Large intestine (tissue), 3 donors: Measurements from ENCODE around the gene PIP4K2B. TPM values are rescaled to one million over a fixed set of nuclear protein-coding genes. Genes with fewer than 3 reads are reported as not detected.

Experiments used
- DNase-seq, 2 donors: peaks; one replicate each; pipeline versions ENCODE4 v3.0.0 to v3.0.0-alpha.2; 2013
- H3K27ac ChIP-seq: one replicate; pipeline ENCODE4 v1.5.1; 2013; ENCODE audit warnings: low read length
- H3K27me3 ChIP-seq: 2 replicates; pipeline ENCODE4 v1.6.1; 2013; ENCODE audit warnings: low read length; ENCODE audit not compliant: control insufficient read depth, insufficient read depth
- H3K36me3 ChIP-seq: 2 replicates; pipeline ENCODE4 v1.6.1; 2013; ENCODE audit warnings: low read length; ENCODE audit not compliant: control insufficient read depth, insufficient read depth
- H3K4me1 ChIP-seq: one replicate; pipeline ENCODE4 v1.6.1; 2013; ENCODE audit warnings: low read length; ENCODE audit not compliant: control insufficient read depth, insufficient read depth
- H3K4me3 ChIP-seq: one replicate; pipeline ENCODE4 v1.5.1; 2013; ENCODE audit warnings: low read length
- H3K9me3 ChIP-seq: one replicate; pipeline ENCODE4 v1.6.1; 2013; ENCODE audit warnings: mild to moderate bottlenecking, low read depth, low read length, moderate library complexity; ENCODE audit not compliant: control insufficient read depth
- WGBS: methylation state at CpG from one replicate; pipeline ENCODE4 v1.1.5; 2013; ENCODE audit warnings: low lambda C conversion rate; ENCODE audit not compliant: insufficient coverage; 5-methylcytosine and 5-hydroxymethylcytosine counted together
- polyA plus RNA-seq: library from polyadenylated mRNA; unstranded; fragments of 120-200 nt; gene quantifications from one replicate; pipeline ENCODE4 v1.2.1, GENCODE V29; 2013

Gene PIP4K2B
- polyA plus RNA-seq, 1 donor = 33.4 TPM

DNA sequence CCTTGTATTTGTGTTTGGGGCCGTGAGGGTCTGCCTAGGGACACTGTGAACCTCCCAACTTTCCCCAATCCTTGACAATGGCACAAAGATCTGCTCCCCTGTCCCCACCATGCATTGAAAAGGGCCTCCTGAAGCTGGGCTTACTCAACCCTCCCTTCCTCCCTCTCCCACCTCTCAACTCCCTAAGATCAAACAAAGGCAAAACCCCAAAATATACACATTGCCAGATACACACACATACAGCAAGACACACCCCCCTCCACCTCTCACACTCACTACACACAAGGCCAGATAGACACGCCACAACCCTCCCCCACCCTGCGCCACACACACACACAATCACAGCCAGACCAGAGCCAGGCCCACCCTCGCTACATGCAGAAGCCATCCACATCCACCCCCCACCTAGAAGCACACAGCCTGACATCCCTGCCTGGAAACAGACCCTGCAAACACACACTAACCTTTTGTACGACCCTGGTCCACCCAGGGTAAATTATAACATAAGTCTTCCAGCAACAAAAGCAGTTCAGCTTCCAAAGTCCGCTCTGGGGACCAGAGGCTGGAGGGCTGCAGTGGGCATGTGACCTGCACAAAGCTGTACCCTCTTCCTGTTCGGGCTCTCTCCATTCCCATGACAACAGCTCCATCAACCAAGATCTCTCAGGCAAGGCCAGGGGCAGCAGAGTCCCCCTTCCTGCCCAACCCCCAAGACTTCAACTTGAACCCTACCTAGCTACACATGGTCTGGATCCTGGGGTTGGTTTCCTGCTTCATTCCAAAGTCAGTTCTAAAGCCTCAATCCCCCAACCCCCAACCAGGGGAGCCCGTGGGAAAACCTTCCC lies 53.1 kb downstream of the PIP4K2B start:
- WGBS = no CpG with 5 or more reads among the region's 8 CpGs
- Histone ChIP-seq H3K27me3 (peaks cover 9% of the 10 kb centered on the region), H3K27ac (peak overlapping the region; percentile 87), H3K4me1 (peaks cover 67% of the 10 kb centered on the region), H3K36me3 (no peaks in the 10 kb centered on the region), H3K9me3 (no peaks in the 10 kb centered on the region), H3K4me3 (peak overlapping the region; percentile 81)
- peak in 1 of 2 donors; percentile 86 for DNase-seq

DNA sequence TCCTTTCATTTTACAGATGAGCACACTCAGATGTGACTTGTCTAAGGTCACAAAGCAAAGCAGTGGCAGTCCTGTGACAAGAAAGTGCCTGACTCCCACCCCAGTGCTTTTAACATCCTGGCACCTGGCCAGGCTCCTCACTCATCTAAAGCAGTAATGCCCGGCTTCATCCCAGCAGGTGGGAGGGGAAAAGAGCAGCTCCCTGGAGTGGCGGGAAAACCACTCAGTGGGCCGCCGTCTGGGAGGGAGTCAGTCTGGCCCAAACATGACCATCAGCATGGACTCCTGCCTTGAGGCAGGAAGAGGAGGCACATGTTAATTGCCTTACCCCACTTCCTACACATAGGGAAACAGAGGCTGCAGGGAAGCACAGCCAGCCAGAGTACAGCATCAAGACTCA lies 53.8 kb downstream of the PIP4K2B start:
- H3K4me3 ChIP-seq = no peak overlapping the region
- peaks cover 6% of the 10 kb centered on the region for H3K27me3 ChIP-seq
- no peak for DNase-seq
- peak overlapping the region; percentile 87 for H3K27ac ChIP-seq
- no CpG with 5 or more reads among the region's 4 CpGs for WGBS
- H3K4me1 ChIP-seq = peaks cover 61% of the 10 kb centered on the region
- H3K9me3 ChIP-seq = no peaks in the 10 kb centered on the region
- H3K36me3 ChIP-seq = no peaks in the 10 kb centered on the region

DNA sequence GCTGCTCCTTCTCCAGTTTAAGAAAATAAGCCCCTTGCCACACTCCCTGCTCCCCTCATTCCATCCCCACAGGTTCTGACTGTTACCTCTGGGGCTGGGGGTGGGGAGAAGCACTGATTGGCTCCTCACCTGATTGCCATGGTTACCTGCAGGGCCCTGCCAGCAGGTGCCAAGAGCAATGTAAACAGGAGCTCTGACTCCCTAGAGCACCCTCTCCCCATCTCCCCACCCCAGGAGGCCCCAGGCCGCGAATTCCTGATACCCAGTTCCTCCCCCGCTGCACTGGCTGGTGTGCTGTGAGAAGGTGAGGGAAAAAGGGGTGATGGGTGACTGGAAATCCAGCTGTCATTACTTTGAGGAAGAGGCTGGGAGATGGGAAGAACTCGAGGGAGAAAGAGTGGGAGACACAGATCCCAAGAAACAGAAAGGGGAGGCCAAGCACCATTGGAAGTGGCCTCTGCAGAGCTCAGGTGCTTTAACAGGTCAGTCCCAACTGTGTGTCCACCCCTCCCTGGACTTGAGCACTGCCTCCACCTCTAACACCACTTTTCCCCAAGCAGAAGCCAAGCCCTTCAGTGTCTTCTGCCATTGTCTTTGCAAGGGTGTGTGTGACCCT lies 55.7 kb downstream of the PIP4K2B start:
- Histone ChIP-seq H3K36me3 (peaks cover 15% of the 10 kb centered on the region), H3K4me1 (peaks cover 63% of the 10 kb centered on the region), H3K9me3 (no peaks in the 10 kb centered on the region), H3K27me3 (no peaks in the 10 kb centered on the region), H3K27ac (peak overlapping the region; percentile 84), H3K4me3 (no peak overlapping the region)
- DNase-seq = peak in 1 of 2 donors; percentile 43
- no CpG with 5 or more reads among the region's 4 CpGs for WGBS

DNA sequence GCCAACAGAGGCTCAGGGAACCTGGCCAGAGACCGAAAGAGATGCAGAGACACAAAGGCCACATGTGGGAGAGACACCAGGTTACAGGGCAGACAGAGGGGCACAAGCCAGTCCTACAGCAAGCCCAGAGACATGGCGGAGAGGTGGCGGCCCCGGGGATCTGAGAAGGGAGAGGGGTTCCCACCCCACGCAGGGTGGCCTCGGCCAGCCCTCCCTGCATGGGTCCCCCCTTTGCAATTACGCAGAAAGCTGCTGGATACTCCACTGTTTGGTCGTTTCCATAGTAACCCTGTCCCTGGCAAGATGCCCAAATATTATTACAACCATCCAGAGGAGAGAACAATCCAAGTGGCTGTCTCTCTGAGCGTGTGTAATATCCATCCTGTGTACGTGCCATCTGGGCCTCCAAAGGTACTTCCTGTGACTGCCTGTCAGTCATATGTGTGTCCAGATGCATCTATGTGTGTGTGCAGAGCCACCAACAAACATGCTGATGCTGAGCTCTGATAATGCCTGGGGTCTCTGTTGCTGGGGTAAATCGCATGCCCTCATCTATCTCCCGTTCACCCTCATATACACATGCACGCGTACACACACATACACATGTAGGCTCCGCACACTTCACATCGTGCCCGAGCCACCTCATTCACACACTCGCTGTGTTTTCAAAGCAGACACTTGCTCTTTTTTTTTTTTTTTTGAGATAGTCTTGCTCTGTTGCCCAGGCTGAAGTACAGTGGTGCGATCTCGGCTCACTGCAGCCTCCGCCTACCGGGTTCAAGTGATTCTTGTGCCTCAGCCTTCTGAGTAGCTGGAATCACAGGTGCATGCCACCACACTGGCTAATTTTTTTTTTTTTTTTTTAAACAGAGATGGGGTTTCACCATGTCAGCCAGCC lies 56.7 kb downstream of the PIP4K2B start:
- Histone ChIP-seq H3K27me3 (no peaks in the 10 kb centered on the region), H3K27ac (peak overlapping the region; percentile 84), H3K4me3 (no peak overlapping the region), H3K9me3 (no peaks in the 10 kb centered on the region), H3K36me3 (peaks cover 24% of the 10 kb centered on the region), H3K4me1 (peaks cover 61% of the 10 kb centered on the region)
- WGBS = 50% methylated on average over 1 of the region's 22 CpGs
- DNase-seq = peak; percentile 91 to 93

DNA sequence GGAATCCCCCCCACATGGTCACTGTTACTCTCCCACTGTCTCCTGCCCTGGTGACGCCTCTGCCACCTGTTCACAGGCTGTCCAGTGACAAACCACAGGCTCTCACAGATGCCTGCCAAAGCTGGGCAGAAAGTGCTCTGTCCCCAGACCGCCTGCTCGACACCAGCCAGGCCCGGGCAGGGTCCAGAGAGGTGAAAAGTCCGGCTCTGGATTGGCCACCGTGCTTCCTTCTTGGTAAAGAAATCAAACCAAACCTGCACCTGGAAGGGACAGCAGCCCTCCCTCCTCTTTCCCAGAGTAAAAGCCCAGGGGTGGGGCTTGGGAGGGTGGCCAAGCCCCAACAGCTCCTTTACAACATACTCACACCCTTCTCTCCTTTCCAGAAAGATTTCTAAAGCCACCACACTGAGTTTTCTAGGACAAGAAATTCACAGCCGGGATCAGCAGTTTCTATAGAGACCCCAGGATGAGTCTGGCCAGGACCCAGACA lies 57.4 kb downstream of the PIP4K2B start:
- peak in 1 of 2 donors; percentile 70 for DNase-seq
- WGBS = no CpG with 5 or more reads among the region's 7 CpGs
- H3K4me1 ChIP-seq = peaks cover 61% of the 10 kb centered on the region

DNA sequence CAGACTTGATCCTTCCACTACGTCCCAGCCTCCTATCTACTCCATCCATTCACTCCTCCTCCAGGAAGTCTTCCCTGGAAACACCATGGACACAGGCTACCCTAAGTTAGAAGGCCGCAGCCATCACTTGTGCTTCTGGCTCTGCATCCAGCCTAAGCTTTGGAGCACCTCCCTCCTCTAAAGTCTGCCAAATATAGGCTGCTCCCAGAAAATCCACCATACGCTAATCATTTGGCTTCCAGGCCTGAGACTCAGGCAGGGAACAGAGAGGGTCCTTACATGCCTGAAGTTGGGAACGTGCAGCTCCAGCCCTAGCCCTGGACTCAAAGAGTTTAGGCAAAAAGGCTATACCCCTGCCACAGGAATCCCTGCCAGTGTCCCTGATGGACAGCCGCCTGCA lies 57.9 kb downstream of the PIP4K2B start:
- no peaks in the 10 kb centered on the region for H3K27me3 ChIP-seq
- no peak for DNase-seq
- no peaks in the 10 kb centered on the region for H3K9me3 ChIP-seq
- WGBS = no CpG with 5 or more reads among the region's 5 CpGs
- peaks cover 56% of the 10 kb centered on the region for H3K4me1 ChIP-seq
- peak overlapping the region; percentile 84 for H3K27ac ChIP-seq
- H3K4me3 ChIP-seq = no peak overlapping the region
- peaks cover 24% of the 10 kb centered on the region for H3K36me3 ChIP-seq

More for the DNA sequence above, 57.4 kb downstream of the PIP4K2B start:
- Histone ChIP-seq H3K4me3 (no peak overlapping the region), H3K9me3 (no peaks in the 10 kb centered on the region), H3K27me3 (no peaks in the 10 kb centered on the region), H3K36me3 (peaks cover 24% of the 10 kb centered on the region), H3K27ac (peak overlapping the region; percentile 84)

DNA sequence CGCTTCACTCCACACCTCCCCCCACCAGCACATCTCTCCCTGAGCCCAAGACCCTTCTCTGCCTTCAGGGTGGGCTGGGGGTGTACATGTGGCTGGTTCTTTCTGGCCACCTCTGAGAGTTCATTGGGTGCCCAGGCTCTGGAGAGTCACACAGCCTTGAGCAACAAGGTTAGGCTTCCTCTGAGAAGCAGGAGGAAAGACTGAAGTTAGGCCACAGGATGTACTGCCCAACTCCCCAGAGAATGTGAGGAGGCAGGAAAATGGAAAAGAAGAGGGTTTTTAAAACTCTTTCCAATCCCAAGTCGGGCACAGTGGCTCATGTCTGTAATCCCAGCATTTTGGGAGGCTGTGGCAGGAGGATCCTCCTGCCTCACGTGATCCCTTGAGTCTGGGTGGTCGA lies 58.5 kb downstream of the PIP4K2B start:
- Histone ChIP-seq H3K9me3 (no peaks in the 10 kb centered on the region), H3K4me1 (peaks cover 49% of the 10 kb centered on the region), H3K27ac (no peak overlapping the region), H3K27me3 (no peaks in the 10 kb centered on the region), H3K36me3 (peaks cover 28% of the 10 kb centered on the region), H3K4me3 (no peak overlapping the region)
- no peak for DNase-seq
- WGBS = no CpG with 5 or more reads among the region's 4 CpGs

DNA sequence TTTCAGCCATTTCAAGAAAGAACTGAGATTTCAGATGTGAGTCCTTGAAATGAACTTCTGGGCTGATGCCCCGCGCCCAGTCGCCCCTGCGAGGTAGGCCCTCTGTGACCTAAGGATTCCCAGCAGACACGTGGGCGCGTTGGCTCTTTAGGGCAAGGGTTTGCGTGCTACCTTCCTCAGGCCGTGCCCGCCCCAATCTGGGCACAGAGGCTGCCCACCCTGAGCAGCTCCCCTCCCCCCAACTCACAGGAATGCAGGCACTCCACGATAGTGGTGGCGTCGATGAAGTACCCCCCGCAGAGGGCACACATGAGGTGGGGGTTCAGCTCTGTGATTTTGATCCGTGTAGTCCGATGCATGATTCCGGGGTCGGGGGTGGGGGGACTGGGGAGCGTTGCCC lies 59.3 kb downstream of the PIP4K2B start:
- H3K4me1 ChIP-seq = peaks cover 47% of the 10 kb centered on the region
- WGBS = no CpG with 5 or more reads among the region's 19 CpGs
- H3K27ac ChIP-seq = no peak overlapping the region
- no peaks in the 10 kb centered on the region for H3K9me3 ChIP-seq
- no peak overlapping the region for H3K4me3 ChIP-seq
- no peaks in the 10 kb centered on the region for H3K27me3 ChIP-seq
- peaks cover 33% of the 10 kb centered on the region for H3K36me3 ChIP-seq
- no peak for DNase-seq

DNA sequence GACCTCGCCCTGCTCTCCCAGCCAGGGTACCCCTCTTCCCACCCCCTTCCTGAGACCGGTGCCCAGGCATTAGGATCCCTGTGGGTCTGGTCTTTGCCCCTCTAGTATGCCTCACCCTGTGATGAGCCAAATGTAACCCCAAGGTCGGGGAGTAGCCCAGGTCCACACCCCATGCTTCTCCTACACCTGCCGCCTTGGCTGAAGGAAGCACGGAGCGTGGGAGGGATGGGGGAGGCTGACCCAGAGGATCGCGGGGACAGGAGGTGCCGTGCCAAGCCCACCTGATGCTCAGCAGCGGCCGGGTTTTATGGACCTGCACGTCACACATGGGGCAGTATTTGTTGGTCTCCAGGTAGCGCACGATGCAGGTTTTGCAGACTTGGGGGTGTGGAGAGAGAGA lies 60.1 kb downstream of the PIP4K2B start:
- Histone ChIP-seq H3K4me1 (peaks cover 51% of the 10 kb centered on the region), H3K27ac (no peak overlapping the region), H3K27me3 (no peaks in the 10 kb centered on the region), H3K36me3 (peaks cover 36% of the 10 kb centered on the region), H3K9me3 (no peaks in the 10 kb centered on the region), H3K4me3 (no peak overlapping the region)
- peak in 1 of 2 donors; percentile 15 for DNase-seq
- no CpG with 5 or more reads among the region's 14 CpGs for WGBS

DNA sequence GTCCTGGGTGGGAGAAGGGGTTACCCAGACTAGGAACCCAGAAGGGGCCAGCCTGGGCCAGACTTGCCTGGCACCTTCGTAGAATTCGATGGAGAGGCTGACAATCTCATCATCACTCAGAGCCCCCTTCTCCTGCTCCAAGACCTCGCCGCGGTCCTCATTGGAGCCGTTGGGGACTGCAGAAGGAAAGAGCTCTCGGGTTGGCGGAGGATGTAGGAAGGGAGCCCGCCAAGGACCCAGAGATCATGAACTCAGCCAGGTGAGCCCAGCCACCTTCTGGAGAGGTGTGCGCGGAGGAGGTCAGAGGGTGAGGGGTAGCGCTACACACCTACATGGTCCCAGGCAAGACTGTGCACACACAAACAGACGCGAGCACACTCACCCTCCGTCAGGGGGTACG lies 60.7 kb downstream of the PIP4K2B start:
- Histone ChIP-seq H3K27me3 (no peaks in the 10 kb centered on the region), H3K9me3 (no peaks in the 10 kb centered on the region), H3K36me3 (peaks cover 40% of the 10 kb centered on the region), H3K4me1 (peaks cover 53% of the 10 kb centered on the region), H3K27ac (no peak overlapping the region), H3K4me3 (no peak overlapping the region)
- WGBS = no CpG with 5 or more reads among the region's 16 CpGs
- no peak for DNase-seq
